Measurements from ENCODE around the gene PLCD1.

PLCD1 gene

DNA sequence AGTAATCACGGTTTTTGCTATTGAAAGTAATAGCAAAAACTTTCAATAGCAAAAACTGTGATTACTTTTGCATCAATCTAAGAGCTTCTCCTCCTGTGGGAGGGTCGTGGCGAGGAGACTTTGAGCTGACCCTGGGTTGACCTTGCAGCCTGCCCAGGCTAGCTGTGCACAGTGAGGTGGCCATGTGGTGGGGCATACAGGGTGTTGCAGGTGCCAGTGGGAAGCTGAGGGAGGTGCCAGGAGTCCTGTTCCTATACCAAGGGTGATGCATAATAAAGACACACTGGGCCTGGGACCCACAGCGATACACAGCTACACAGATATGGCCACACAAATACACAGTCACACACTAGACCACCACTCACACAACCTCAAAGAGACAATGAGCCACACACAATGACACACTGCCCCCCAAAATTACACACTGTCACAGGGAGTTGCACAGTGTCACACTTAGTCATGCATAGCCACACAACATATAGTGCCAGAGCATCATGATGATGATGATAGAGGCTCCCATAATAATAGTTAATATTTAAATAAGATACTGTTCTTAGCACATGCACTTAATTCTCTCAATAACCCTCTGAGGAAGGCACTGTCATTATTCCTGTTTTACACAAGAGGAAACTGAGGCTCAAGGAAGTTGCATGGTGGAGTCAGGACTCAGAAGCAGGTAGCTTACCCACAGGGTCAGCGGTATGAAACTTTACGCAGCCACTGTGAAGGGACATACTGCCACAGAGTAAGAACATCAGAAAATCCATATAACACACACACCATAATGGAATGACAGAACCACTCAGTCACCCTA is 6.3 kb downstream of the PLCD1 start:
- no peaks in the 10 kb centered on the region for H3K36me3 ChIP-seq (replicated peaks; ENCODE audit: low read depth, low read length)
- TF ChIP-seq, protein P1, sequence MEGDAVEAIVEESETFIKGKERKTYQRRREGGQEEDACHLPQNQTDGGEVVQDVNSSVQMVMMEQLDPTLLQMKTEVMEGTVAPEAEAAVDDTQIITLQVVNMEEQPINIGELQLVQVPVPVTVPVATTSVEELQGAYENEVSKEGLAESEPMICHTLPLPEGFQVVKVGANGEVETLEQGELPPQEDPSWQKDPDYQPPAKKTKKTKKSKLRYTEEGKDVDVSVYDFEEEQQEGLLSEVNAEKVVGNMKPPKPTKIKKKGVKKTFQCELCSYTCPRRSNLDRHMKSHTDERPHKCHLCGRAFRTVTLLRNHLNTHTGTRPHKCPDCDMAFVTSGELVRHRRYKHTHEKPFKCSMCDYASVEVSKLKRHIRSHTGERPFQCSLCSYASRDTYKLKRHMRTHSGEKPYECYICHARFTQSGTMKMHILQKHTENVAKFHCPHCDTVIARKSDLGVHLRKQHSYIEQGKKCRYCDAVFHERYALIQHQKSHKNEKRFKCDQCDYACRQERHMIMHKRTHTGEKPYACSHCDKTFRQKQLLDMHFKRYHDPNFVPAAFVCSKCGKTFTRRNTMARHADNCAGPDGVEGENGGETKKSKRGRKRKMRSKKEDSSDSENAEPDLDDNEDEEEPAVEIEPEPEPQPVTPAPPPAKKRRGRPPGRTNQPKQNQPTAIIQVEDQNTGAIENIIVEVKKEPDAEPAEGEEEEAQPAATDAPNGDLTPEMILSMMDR (IDR thresholded peaks at IDR 0.05; ENCODE audit: low read depth, low read length) = no peak
- no peak for TF ChIP-seq EZH2phosphoT487 (IDR thresholded peaks at IDR 0.05; ENCODE audit: low read depth)
- H3K4me3 ChIP-seq (ENCODE audit: low read length) = no peak overlapping the region
- 0 out of 2 replicates have a peak overlapping the region, but pooled peaks have one; percentile 94 for H3K4me2 ChIP-seq (ENCODE audit: low read length)
- H3K9me3 ChIP-seq (ENCODE audit: insufficient read depth, low read length) = no peaks in the 10 kb centered on the region
- no peak overlapping the region for H3K9ac ChIP-seq (ENCODE audit: low read length)
- no peaks in the 10 kb centered on the region for H4K20me1 ChIP-seq (ENCODE audit: insufficient read depth, low read length)
- H3K27ac ChIP-seq (ENCODE audit: low read length) = no peak overlapping the region
- no peaks in the 10 kb centered on the region for H3K79me2 ChIP-seq (ENCODE audit: low read length)
- no peaks in the 10 kb centered on the region for H3K27me3 ChIP-seq (ENCODE audit: low read depth, low read length)
- no peak overlapping the region for H2AFZ ChIP-seq (ENCODE audit: low read depth, low read length)
- peaks cover 13% of the 10 kb centered on the region for H3K4me1 ChIP-seq (ENCODE audit: low read length)

DNA sequence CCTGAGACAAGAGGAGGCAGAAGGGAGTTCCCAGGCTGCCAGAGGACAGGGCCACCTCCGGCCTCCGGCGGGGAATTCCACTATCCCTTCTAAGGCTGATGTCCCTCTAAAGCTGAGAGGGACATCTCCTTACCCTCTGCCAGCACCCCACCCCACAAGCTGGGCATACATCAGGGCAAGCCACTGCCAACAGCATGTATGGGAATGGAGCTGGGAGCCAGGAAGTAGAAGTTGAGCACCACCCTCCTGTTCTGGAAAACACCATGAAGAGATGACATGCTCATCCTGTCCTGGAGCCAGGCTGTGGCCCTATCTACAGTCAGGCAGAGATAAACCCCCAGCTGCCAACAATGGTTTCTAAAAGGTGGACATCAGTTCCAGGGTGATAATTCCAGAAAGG is 7.1 kb downstream of the PLCD1 start:
- Histone ChIP-seq H3K79me2 (ENCODE audit: low read length) (no peaks in the 10 kb centered on the region), H3K9ac (ENCODE audit: low read length) (no peak overlapping the region), H3K4me2 (ENCODE audit: low read length) (no peak overlapping the region), H3K36me3 (replicated peaks; ENCODE audit: low read depth, low read length) (no peaks in the 10 kb centered on the region), H3K27ac (ENCODE audit: low read length) (no peak overlapping the region), H3K9me3 (ENCODE audit: insufficient read depth, low read length) (no peaks in the 10 kb centered on the region), H2AFZ (ENCODE audit: low read depth, low read length) (no peak overlapping the region), H3K27me3 (ENCODE audit: low read depth, low read length) (no peaks in the 10 kb centered on the region), H3K4me1 (ENCODE audit: low read length) (peaks cover 13% of the 10 kb centered on the region), H4K20me1 (ENCODE audit: insufficient read depth, low read length) (no peaks in the 10 kb centered on the region), H3K4me3 (ENCODE audit: low read length) (no peak overlapping the region)
- no peak for TF ChIP-seq EZH2phosphoT487 (IDR thresholded peaks at IDR 0.05; ENCODE audit: low read depth)
- TF ChIP-seq, protein P1 (IDR thresholded peaks at IDR 0.05; ENCODE audit: low read depth, low read length) = no peak

DNA sequence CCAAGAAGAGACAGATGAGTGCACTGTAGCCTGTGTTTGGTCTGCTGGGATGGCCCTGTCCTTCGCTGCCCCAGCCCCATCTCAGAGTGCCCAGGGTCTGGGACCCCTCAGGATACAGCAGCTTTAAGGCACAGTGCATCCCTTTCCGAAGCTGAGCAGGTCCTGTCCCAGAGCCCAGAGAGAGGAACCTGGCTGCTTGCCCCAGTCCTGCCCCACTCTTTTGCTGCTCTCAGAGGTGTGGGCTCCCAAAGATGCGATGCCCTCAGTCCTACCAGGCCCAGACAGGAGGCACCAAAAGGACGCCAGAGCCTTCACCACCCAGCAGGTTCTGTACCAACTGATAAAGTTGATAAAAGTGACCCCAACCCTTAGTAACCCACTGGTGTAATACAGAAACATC is 8.2 kb downstream of the PLCD1 start:
- Histone ChIP-seq H3K9ac (ENCODE audit: low read length) (no peak overlapping the region), H3K4me2 (ENCODE audit: low read length) (no peak overlapping the region), H3K79me2 (ENCODE audit: low read length) (no peaks in the 10 kb centered on the region), H2AFZ (ENCODE audit: low read depth, low read length) (no peak overlapping the region), H3K27me3 (ENCODE audit: low read depth, low read length) (no peaks in the 10 kb centered on the region), H3K27ac (ENCODE audit: low read length) (no peak overlapping the region), H3K4me3 (ENCODE audit: low read length) (no peak overlapping the region), H4K20me1 (ENCODE audit: insufficient read depth, low read length) (no peaks in the 10 kb centered on the region), H3K9me3 (ENCODE audit: insufficient read depth, low read length) (no peaks in the 10 kb centered on the region), H3K4me1 (ENCODE audit: low read length) (peaks cover 13% of the 10 kb centered on the region), H3K36me3 (replicated peaks; ENCODE audit: low read depth, low read length) (no peaks in the 10 kb centered on the region)
- TF ChIP-seq, protein P1 (IDR thresholded peaks at IDR 0.05; ENCODE audit: low read depth, low read length) = no peak
- no peak for TF ChIP-seq EZH2phosphoT487 (IDR thresholded peaks at IDR 0.05; ENCODE audit: low read depth)

DNA sequence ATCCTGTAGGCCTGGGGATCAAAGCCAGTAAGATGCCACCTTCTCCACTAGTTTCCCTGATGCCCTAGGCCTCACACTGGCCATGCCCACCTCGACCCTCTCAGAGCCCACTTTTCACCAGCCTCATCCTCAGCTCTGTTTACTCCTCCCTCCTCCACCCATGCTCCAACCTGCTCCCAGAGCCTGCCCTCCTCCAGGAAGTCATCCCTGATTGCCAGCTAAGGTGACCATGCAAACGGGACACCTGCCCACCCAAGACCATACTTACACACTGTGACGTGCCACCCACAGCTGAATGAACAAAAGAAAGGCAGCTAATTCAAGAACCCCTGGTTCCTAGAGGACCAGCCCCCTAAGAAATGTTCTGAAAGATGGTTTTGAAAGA is 9.1 kb downstream of the PLCD1 start:
- no peaks in the 10 kb centered on the region for H3K27me3 ChIP-seq (ENCODE audit: low read depth, low read length)
- H3K36me3 ChIP-seq (replicated peaks; ENCODE audit: low read depth, low read length) = no peaks in the 10 kb centered on the region
- H3K9ac ChIP-seq (ENCODE audit: low read length) = no peak overlapping the region
- H2AFZ ChIP-seq (ENCODE audit: low read depth, low read length) = no peak overlapping the region
- TF ChIP-seq, protein P1 (IDR thresholded peaks at IDR 0.05; ENCODE audit: low read depth, low read length) = no peak
- TF ChIP-seq EZH2phosphoT487 (IDR thresholded peaks at IDR 0.05; ENCODE audit: low read depth) = no peak
- H3K4me3 ChIP-seq (ENCODE audit: low read length) = no peak overlapping the region
- H3K79me2 ChIP-seq (ENCODE audit: low read length) = no peaks in the 10 kb centered on the region
- peaks cover 7% of the 10 kb centered on the region for H3K4me1 ChIP-seq (ENCODE audit: low read length)
- H3K27ac ChIP-seq (ENCODE audit: low read length) = no peak overlapping the region
- H3K9me3 ChIP-seq (ENCODE audit: insufficient read depth, low read length) = no peaks in the 10 kb centered on the region
- no peaks in the 10 kb centered on the region for H4K20me1 ChIP-seq (ENCODE audit: insufficient read depth, low read length)
- H3K4me2 ChIP-seq (ENCODE audit: low read length) = no peak overlapping the region

Data from OCI-LY3 (cell line).